Left renal pelvis (tissue), 4 donors: ENCODE data around the gene KRT83. TPM values are rescaled to one million over a fixed set of nuclear protein-coding genes. Genes with fewer than 3 reads are reported as not detected.

ENCODE experiments used
- DNase-seq, 4 donors: peaks; one replicate each; pipeline ENCODE4 v3.0.0-alpha.2; 2013; ENCODE audit warnings: low read depth in 4 of 4, low spot score in 3 of 4
- polyA plus RNA-seq, 4 donors: library from polyadenylated mRNA; unstranded; fragments of 120-200 nt; gene quantifications; one replicate each; pipeline ENCODE4 v1.2.1, GENCODE V29; 2013; ENCODE audit not compliant: insufficient read length in 4 of 4

The KRT83 gene
- polyA plus RNA-seq: not detected

DNA sequence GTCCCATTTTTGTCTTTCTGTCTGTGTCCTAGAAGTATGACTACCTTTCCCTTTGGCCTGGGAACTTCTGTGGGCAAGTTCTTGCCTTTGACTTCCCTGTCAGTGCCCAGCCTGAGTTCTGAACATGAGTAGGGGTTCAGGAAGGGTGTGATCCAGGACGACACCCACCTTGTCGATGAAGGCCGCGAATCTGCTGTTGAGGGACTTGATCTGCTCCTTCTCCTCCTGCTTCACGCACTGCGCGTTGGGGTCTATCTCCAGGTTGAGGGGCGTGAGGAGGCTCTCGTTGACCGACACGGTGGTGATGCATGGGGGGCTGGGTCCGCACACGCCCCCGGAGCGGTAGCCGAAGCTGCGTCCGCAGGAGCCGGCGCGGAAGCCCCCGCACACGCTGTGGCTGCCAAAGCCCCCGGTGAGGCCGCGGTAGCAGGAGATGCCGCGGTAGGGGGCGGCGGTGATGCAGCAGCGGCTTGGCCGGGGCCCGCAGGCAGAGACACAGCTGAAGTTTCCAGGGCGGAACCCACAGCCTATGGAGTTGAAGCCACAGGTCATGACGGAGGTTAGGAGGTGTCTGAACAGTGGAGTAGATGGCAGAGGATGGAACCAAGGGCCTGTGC is at the start of gene KRT83:
Gene KRT83 (minus strand): TSS at position 615 of the 617 bp plus-strand sequence. CDS start 63 bp downstream, at position 552.
- no peak for DNase-seq

- DNase-seq: no peak
Observed at GRCh38 chr12:52369809-52370208, 48.6 kb upstream of the KRT83 start.

- DNase-seq: no peak
Observed at GRCh38 chr12:52369211-52369610, 48.0 kb upstream of the KRT83 start.

DNA sequence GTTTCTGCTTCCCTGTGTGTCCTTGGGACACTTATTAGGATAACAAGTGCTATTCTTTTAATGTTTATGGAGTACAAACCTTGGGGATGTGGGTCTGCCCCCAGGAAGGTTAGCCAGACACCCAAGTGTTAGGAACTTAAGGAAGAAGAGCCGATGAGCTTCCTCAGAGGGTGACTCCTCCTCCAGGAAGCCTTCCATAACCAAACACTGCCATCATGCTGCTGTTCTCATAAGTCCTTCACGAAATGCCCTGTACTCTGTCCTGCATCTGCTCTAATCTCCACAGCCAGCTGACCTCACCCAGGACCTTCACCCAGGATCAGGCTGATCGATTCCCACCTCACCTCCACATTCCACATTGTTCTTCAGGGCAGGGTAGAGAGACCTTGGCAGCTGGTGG is 47.3 kb upstream of the KRT83 start:
- DNase-seq: no peak

DNA sequence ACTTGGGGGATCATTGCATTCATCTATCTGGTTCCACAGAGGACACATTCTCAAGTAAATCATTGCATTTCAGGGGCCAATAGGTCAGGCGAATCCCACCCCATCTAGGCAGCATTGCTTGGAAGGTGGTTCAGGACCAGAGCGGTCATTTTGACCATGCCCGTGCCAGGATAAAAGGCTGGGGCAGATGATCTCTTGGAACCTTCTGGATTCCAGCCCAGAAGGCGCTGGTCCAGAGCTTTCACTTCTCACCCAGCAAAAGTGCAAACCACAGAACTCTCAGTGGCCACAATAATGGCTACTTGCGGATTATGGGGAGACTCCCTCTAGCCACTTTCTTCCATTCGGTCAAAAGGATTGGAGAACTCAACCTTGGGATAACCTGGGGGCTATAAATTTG is 46.7 kb upstream of the KRT83 start:
- DNase-seq: no peak

DNA sequence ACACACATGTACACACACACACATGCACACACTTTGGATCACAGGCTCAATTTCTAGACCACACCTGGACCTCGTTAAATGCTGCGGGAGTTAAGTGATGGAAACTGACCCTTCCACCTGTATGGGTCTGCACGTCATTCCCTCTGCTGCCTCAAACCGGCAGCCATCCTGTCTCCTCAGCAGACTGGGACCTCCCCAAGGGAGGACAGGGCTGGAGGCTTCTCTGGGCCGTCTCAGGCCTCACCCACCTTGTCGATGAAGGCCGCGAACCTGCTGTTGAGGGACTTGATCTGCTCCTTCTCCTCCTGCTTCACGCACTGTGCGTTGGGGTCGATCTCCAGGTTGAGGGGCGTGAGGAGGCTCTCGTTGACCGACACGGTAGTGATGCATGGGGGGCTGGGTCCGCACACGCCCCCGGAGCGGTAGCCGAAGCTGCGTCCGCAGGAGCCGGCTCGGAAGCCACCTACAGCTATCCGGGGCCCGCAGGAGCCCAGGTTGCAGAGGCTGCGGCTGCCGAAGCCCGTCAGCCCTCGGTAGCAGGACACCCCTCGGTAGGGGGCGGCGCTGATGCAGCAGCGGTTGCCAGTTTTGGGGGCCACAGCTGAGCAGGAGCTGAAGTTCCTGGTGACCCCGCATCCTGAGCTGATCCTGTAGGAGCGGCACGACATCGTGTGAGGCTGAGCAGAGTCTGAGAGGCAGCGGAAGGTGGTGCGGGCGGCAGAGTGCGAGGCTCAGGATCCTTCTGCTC is 45.7 kb upstream of the KRT83 start, which contains the start of gene KRT85:
Gene KRT85 (minus strand): TSS at position 744 of the 748 bp plus-strand sequence. CDS start 76 bp downstream, at position 668.
- no peak for DNase-seq

DNA sequence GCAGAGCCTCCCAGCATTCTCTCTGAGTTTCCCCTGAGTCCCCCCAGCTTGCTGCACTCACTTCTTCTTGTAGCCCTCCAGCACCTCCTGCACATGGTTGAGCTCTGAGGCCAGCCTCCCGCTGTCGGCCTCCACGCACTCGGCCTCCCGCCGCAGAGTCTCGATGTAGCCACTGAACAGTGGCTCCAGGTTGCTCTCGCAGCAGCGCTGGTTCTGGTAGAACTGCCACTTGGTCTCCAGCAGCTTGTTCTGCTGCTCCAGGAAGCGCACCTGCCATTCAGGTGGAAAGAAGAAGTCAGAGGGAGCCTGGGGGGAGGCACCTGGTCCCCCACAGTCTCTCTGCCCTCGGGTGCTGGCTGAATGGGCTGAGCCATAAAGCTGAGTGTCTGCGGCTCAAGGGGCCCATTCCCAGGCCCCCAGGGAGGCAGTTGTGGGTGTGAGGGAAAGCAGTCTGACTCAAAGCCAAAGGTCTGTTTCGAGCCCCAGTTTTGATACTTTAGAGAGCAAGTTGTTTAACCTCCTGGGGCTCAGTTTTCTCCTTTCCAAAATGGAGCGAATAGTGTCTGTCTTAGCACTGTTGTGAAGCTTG is 43.8 kb upstream of the KRT83 start:
- no peak for DNase-seq

- DNase-seq: no peak
Observed at GRCh38 chr12:52364061-52364460, 42.9 kb upstream of the KRT83 start.

DNA sequence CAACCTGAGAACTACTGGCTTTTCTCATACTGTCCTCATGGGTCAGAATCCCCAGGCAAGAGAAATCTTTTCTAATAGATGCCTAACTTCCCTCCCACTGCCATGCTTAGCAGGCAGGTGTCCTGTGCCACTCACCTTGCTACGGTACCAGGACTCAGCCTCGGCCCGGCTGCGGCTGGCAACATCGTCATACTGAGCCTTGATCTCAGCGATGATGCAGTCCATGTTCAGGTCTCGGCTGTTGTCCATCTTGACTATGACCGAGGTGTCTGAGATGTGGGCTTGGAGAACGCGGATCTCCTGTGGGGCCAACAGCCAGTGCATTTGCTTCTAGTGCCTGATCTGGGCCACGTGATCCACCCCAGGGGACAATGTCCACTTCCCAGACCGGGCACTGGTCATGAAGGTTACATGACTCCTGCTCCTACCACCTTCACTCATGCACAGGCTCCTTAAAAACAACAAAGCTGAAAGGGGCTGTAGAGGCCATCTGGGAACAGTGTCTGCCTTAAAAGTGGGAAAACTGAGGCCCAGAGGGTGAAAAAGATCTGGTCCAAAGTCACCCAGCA is 42.0 kb upstream of the KRT83 start:
- DNase-seq: no peak

GRCh38 chr12:52362118-52362726 is 41.0 kb upstream of the KRT83 start:
- DNase-seq: no peak

DNA sequence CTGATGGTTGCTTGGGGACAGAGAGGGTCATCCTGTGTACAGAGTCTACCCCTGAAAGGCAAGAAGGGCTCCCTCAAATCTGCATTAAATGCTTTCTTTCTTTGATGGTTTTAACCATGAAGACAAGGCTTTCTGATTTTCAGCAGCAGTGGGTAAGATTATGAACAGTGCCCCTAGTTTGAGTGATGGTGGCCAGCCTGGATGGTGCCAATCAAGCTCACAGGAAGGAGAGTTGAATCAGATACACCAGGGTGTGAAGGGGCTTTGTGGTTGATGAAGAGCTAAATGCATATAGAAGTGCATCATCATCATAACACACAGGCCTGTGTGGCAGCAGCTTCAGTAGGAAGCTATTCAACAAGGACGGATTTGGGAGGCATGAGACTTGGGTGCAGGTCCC is 40.4 kb upstream of the KRT83 start:
- no peak for DNase-seq

- no peak for DNase-seq
Observed at GRCh38 chr12:52360663-52361271, 39.6 kb upstream of the KRT83 start.

DNA sequence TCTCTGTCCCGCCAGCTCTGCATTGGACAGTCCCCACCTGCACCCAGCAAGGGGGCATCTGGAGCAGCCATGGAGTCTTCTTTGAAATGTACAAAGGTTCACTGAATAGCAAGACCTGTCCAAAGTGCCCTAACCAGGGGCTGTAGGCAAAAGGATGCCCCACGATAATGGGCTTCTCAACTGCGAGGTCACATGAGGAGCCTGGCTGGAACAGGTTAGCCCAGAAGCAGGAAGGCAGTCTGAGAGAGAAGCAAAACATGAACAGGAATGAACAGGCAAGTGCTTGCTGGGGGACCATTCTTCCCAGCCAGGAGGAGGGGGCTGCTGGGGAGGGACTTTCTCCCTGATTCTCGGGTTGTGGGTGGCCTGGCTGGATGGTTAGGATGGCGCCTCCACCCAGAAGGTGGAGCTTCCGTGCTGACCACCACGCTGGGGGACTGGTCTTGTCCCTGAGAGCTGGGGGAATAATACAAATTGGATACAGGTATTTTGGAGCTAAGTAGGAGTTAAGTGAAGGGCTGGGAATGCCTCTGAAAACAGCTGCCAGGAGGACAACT is 39.0 kb upstream of the KRT83 start:
- DNase-seq: no peak

GRCh38 chr12:52359621-52360061 is 38.4 kb upstream of the KRT83 start:
- no peak for DNase-seq

DNA sequence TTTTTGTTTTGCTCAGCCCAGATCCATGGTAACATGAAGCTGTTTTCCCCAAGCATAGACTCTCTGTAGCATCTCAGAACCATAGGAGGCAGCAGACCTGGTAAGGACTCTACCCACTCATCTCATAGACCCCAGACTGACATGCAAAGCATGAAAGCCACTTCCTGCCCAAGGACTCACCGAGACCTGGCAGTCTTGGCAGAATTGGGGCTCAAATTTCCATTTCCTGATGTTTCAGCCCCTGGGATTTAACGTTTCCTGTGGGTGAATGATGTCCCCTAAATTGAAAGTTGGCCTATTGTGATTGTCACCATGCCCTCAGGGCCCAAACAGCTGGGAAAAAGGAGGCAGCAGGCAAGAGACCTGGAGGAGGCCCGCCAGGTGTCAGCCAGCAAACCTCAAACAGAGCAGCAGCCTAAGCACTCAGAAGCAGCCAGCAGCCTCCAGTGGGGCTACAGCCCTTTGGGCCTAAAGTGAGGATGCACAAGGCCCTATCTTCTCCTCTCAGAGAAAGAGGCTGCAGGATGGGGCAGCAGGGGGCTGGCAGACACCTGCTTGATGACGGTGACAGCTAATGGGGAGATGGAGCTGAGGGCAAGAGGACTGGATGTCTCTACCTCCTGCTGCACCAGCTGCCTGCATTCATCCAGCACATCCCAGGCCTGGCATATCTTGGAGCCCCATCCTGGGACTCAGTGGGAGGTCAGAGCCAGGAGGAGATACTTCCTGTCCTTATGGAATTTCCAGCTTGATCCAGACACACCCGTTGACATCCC is 37.6 kb upstream of the KRT83 start:
- DNase-seq: no peak

- DNase-seq: no peak
Observed at GRCh38 chr12:52356762-52357580, 35.8 kb upstream of the KRT83 start.

DNA sequence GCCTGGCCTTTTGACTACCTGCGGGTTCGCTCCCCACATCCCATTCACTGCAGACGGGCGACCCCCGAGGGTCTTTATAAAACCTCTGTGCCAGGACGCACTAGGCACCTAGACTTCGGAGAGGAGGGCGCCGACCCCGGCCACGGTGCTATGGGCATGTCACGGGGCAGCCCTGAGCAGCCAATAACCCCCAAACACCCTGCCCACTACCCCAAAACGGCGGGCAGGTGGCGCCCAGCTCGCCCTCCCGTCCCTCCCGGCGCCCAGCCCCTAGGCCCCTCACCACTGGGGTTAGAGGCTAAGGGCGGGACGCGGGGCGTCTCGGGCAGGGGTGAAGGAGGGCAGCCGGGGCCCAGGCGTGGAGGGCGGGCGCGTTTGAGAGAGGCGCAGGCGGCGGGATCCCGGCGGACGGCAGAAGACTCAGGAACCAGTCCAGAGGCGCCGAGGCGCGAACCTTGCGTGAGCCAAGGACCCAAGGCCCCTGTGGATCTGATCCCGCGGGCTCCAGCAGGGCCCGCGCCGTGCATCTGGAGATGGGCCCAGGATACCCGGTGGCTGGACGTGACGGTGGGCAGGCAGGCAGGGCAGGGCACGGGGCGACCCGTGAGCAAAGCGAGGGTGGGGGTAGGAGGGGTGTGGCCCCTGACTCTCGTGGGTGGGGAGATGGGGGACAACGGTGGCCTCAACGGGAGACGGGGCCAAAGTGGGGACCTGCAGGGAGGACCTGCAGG is 35.0 kb upstream of the KRT83 start:
- DNase-seq: no peak

- no peak for DNase-seq
Observed at GRCh38 chr12:52355176-52355575, 34.0 kb upstream of the KRT83 start.
